ENCODE data around the gene CFAP53.
"Not testable (repeated sequence)": the region's sequence is repeated elsewhere in the genome, so short reads cannot be mapped to it uniquely, and the experiment has no call there.

The CFAP53 gene

GRCh38 chr18:50272568-50272967 lies 6.3 kb upstream of the CFAP53 start:
- no peak overlapping the region for H3K4me3 ChIP-seq (ENCODE audit: low read depth, low read length)
- no peak for DNase-seq (ENCODE audit: low read depth)
- in situ Hi-C loops (cut with HindIII; ENCODE audit: low sequenced_read_pairs) = no loop called here
- TF ChIP-seq, protein P1, sequence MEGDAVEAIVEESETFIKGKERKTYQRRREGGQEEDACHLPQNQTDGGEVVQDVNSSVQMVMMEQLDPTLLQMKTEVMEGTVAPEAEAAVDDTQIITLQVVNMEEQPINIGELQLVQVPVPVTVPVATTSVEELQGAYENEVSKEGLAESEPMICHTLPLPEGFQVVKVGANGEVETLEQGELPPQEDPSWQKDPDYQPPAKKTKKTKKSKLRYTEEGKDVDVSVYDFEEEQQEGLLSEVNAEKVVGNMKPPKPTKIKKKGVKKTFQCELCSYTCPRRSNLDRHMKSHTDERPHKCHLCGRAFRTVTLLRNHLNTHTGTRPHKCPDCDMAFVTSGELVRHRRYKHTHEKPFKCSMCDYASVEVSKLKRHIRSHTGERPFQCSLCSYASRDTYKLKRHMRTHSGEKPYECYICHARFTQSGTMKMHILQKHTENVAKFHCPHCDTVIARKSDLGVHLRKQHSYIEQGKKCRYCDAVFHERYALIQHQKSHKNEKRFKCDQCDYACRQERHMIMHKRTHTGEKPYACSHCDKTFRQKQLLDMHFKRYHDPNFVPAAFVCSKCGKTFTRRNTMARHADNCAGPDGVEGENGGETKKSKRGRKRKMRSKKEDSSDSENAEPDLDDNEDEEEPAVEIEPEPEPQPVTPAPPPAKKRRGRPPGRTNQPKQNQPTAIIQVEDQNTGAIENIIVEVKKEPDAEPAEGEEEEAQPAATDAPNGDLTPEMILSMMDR (IDR thresholded peaks at IDR 0.05; ENCODE audit: low read depth, low read length, missing control alignments) = no peak

- peak overlapping the region; percentile 35 for H3K4me3 ChIP-seq (ENCODE audit: low read depth, low read length)
Measured at GRCh38 chr18:50268022-50268747, 1.9 kb upstream of the CFAP53 start.

DNA sequence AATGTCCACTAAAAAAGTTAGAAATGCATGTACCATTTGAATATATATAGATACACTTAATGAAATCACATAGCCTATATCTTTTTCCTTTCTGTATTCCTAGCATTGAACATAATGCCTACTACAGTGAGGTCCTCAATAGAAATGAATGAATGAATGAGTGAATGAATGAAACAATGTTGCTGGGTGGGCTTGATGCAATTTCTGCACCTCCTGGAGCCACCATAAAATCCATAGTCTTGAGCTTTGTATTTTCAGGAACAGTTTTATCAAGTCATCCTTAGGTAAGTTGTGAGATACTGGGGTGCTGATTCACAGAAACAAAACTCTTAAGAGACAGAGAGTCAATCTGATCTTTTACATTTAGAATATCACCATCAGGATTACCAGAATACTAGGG lies 3.3 kb downstream of the CFAP53 start:
- no peak for DNase-seq (ENCODE audit: low read depth)
- TF ChIP-seq, protein P1 (IDR thresholded peaks at IDR 0.05; ENCODE audit: low read depth, low read length, missing control alignments) = no peak
- no peak overlapping the region for H3K4me3 ChIP-seq (ENCODE audit: low read depth, low read length)
- in situ Hi-C loops (cut with HindIII; ENCODE audit: low sequenced_read_pairs) = no loop called here

More at GRCh38 chr18:50268022-50268747, 1.9 kb upstream of the CFAP53 start:
- in situ Hi-C loops (cut with HindIII; ENCODE audit: low sequenced_read_pairs) = no loop called here
- TF ChIP-seq, protein P1 (IDR thresholded peaks at IDR 0.05; ENCODE audit: low read depth, low read length, missing control alignments) = peak; percentile 72
- DNase-seq (ENCODE audit: low read depth) = no peak

DNA sequence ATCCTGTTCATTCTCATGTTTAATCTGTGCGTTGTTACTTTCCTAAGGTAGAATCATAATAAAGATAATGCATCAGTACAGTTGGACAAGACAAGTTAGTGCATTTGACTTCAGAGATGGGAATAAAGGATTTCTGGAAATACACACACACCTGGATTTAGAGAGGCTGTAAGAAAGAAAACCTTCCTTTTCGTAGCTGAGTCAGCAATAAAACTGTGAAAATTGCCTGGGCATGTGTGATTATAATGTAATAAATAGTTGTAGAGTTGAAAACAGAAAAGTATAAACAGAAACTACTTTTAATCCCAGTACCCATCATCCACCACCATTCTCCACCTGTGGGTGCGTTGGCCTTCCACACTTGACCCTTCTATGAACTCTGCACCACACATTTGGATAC lies 15.4 kb downstream of the CFAP53 start:
- H3K4me3 ChIP-seq (ENCODE audit: low read depth, low read length) = no peak overlapping the region
- TF ChIP-seq, protein P1 (IDR thresholded peaks at IDR 0.05; ENCODE audit: low read depth, low read length, missing control alignments) = no peak
- DNase-seq (ENCODE audit: low read depth) = no peak
- in situ Hi-C loops (cut with HindIII; ENCODE audit: low sequenced_read_pairs) = no loop called here

- TF ChIP-seq, protein P1 (IDR thresholded peaks at IDR 0.05; ENCODE audit: low read depth, low read length, missing control alignments) = no peak
- in situ Hi-C loops (cut with HindIII; ENCODE audit: low sequenced_read_pairs) = no loop called here
- H3K4me3 ChIP-seq (ENCODE audit: low read depth, low read length) = no peak overlapping the region
- no peak for DNase-seq (ENCODE audit: low read depth)
Measured at GRCh38 chr18:50249576-50249975, 16.7 kb downstream of the CFAP53 start.

DNA sequence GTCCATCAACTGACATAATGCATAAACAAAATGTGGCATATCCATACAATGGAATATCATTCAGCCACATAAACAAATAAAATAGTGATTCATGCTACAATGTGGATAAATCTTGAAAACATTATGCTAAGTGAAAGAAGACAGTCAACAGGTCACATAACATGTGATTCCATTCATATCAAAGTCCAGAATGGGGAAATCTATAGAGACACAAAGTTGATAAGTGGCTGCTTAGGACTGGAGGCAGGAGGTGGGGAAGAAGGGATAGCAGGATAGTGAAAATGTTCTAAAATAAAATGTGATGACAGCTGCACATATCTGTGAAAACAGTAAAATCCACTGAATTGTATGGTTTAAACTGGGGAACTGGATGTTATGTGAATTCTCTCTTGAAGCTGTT lies 18.7 kb downstream of the CFAP53 start:
- DNase-seq (ENCODE audit: low read depth) = no peak
- TF ChIP-seq, protein P1 (IDR thresholded peaks at IDR 0.05; ENCODE audit: low read depth, low read length, missing control alignments) = no peak
- H3K4me3 ChIP-seq (ENCODE audit: low read depth, low read length) = no peak overlapping the region
- in situ Hi-C loops (cut with HindIII; ENCODE audit: low sequenced_read_pairs) = no loop called here

DNA sequence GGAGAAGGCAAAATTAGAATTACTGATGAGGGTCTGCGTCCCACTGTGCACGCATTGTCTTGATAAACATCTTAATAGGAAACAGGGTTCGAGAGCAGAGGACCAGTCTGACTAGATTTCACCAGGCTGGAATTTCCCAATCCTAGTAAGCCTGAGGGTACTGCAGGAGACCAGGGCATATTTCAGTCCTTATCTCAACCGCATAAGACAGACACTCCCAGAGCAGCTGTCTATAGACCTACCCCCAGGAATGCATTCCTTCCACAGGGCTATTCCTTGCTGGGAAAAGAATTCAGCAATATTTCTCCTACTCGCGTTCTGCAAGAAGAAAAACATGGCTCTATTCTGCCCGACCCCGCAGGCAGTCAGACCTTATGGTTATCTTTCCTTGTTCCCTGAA lies 24.5 kb downstream of the CFAP53 start:
- H3K4me3 ChIP-seq (ENCODE audit: low read depth, low read length); in situ Hi-C loops (cut with HindIII; ENCODE audit: low sequenced_read_pairs); DNase-seq (ENCODE audit: low read depth): not testable (repeated sequence)
